Fibroblast of pulmonary artery (primary cell): ENCODE results near the gene NAALADL1.
A peak's percentile ranks its signal among the peaks of the same experiment; 100 is the strongest.

Experiments
- DNase-seq: peaks from one replicate; pipeline ENCODE4 v3.0.0-alpha.2; 2010; ENCODE audit warnings: low read depth
- H3K4me3 ChIP-seq: replicated peaks from 2 replicates; pipeline ENCODE4 v1.5.1; 2011; ENCODE audit warnings: low read depth, mild to moderate bottlenecking, control low read depth, low read length, moderate library complexity
- CTCF ChIP-seq: IDR thresholded peaks from 2 replicates; pipeline ENCODE4 v1.5.1; 2011; ENCODE audit warnings: mild to moderate bottlenecking, control low read depth, low read length, inconsistent platforms; ENCODE audit errors: missing control alignments

The NAALADL1 gene

GRCh38 chr11:65083134-65083833, 24.9 kb upstream of the NAALADL1 start:
- H3K4me3 ChIP-seq: peak overlapping the region; percentile 92
- no peak for TF ChIP-seq CTCF
- no peak for DNase-seq

GRCh38 chr11:65078786-65079342, 20.5 kb upstream of the NAALADL1 start:
- H3K4me3 ChIP-seq: no peak overlapping the region
- TF ChIP-seq CTCF: no peak
- no peak for DNase-seq

- DNase-seq: peak; percentile 49
- TF ChIP-seq CTCF: peak; percentile 54
- no peak overlapping the region for H3K4me3 ChIP-seq
These were observed 19.8 kb upstream of the NAALADL1 start for GRCh38 chr11:65078151-65078550.

GRCh38 chr11:65077451-65077850, 19.1 kb upstream of the NAALADL1 start:
- no peak for TF ChIP-seq CTCF
- no peak overlapping the region for H3K4me3 ChIP-seq
- no peak for DNase-seq

- H3K4me3 ChIP-seq: no peak overlapping the region
- TF ChIP-seq CTCF: no peak
These were observed 14.2 kb upstream of the NAALADL1 start for GRCh38 chr11:65072631-65072966.

GRCh38 chr11:65071907-65072630, 13.7 kb upstream of the NAALADL1 start:
- H3K4me3 ChIP-seq: no peak overlapping the region
- TF ChIP-seq CTCF: no peak
- no peak for DNase-seq

More at GRCh38 chr11:65072631-65072966, 14.2 kb upstream of the NAALADL1 start:
- DNase-seq: no peak
